Measurements from ENCODE around the gene OTUD1.

DNA sequence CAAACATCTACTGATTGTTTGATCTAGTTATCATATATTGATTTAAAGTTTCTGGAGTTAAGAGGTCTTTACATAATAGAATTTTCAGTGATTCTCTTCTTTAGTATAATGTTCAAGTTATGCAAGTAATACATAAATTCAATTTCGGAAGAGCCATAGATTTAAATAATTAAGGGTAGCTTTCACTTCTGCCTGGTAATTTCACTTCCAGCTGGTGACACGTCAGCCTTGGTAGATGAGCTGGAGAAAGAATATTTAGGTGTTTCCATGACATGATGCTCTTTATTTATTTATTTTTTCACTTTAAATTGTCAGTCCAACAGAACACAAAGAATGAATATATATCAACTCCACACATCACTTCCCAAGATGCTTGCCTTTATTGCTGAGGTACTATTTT is 5.2 kb upstream of the OTUD1 start:
- TF ChIP-seq, protein P1, sequence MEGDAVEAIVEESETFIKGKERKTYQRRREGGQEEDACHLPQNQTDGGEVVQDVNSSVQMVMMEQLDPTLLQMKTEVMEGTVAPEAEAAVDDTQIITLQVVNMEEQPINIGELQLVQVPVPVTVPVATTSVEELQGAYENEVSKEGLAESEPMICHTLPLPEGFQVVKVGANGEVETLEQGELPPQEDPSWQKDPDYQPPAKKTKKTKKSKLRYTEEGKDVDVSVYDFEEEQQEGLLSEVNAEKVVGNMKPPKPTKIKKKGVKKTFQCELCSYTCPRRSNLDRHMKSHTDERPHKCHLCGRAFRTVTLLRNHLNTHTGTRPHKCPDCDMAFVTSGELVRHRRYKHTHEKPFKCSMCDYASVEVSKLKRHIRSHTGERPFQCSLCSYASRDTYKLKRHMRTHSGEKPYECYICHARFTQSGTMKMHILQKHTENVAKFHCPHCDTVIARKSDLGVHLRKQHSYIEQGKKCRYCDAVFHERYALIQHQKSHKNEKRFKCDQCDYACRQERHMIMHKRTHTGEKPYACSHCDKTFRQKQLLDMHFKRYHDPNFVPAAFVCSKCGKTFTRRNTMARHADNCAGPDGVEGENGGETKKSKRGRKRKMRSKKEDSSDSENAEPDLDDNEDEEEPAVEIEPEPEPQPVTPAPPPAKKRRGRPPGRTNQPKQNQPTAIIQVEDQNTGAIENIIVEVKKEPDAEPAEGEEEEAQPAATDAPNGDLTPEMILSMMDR (IDR thresholded peaks at IDR 0.05), result no peak
- TF ChIP-seq POLR2A (IDR thresholded peaks at IDR 0.05), result no peak

Data from uterus (tissue), 2 donors.